H9 (cell line): Measurements from ENCODE around the gene LKAAEAR1. TPM values are rescaled to one million over a fixed set of nuclear protein-coding genes. Genes with fewer than 3 reads are reported as not detected.

Source experiments
- DNase-seq: peaks from one replicate; pipeline ENCODE4 v3.0.0-alpha.2; 2017
- H2AFZ ChIP-seq: one replicate; pipeline ENCODE4 v1.6.1; 2013; ENCODE audit warnings: mild to moderate bottlenecking, low read length, control low read depth, moderate library complexity
- H2AK5ac ChIP-seq: 2 replicates; pipeline ENCODE4 v1.6.1; 2013; ENCODE audit warnings: low read length, control low read depth, mixed read lengths; ENCODE audit not compliant: insufficient read length
- H2BK120ac ChIP-seq: one replicate; pipeline ENCODE4 v1.6.1; 2013; ENCODE audit warnings: low read depth, mild to moderate bottlenecking, low read length, control low read depth, inconsistent platforms; ENCODE audit not compliant: poor library complexity, severe bottlenecking
- H2BK12ac ChIP-seq: 2 replicates; pipeline ENCODE4 v1.6.1; 2013; ENCODE audit warnings: low read length, control low read depth, mixed read lengths, low read depth; ENCODE audit not compliant: insufficient read length
- H2BK15ac ChIP-seq: 2 replicates; pipeline ENCODE4 v1.6.1; 2013; ENCODE audit warnings: low read depth, low read length, control low read depth
- H2BK20ac ChIP-seq: one replicate; pipeline ENCODE4 v1.6.1; 2013; ENCODE audit warnings: low read depth, mild to moderate bottlenecking, low read length, control low read depth, inconsistent platforms; ENCODE audit not compliant: poor library complexity, severe bottlenecking
- H2BK5ac ChIP-seq: 2 replicates; pipeline ENCODE4 v1.6.1; 2013; ENCODE audit warnings: low read length, control low read depth, mixed read lengths; ENCODE audit not compliant: insufficient read length
- H3K14ac ChIP-seq: 2 replicates; pipeline ENCODE4 v1.6.1; 2013; ENCODE audit warnings: low read length, control low read depth; ENCODE audit not compliant: insufficient read depth
- H3K18ac ChIP-seq: 2 replicates; pipeline ENCODE4 v1.6.1; 2013; ENCODE audit warnings: low read depth, mild to moderate bottlenecking, mixed read lengths, low read length, control low read depth; ENCODE audit not compliant: insufficient read length
- H3K23ac ChIP-seq: 2 replicates; pipeline ENCODE4 v1.6.1; 2013; ENCODE audit warnings: low read length, control low read depth, mixed read lengths, low read depth; ENCODE audit not compliant: insufficient read length
- H3K23me2 ChIP-seq: 2 replicates; pipeline ENCODE4 v1.6.1; 2013; ENCODE audit warnings: low read depth, mild to moderate bottlenecking, mixed read lengths, low read length, control low read depth; ENCODE audit not compliant: insufficient read length, poor library complexity, severe bottlenecking
- H3K27ac ChIP-seq: 2 replicates; pipeline ENCODE4 v1.5.1; 2013; ENCODE audit warnings: low read length, control low read depth, mixed read lengths, low read depth; ENCODE audit not compliant: insufficient read length
- H3K27me3 ChIP-seq: 2 replicates; pipeline ENCODE4 v1.6.1; 2013; ENCODE audit warnings: low read length, control low read depth, inconsistent platforms; ENCODE audit not compliant: insufficient read depth
- H3K4ac ChIP-seq: 2 replicates; pipeline ENCODE4 v1.6.1; 2013; ENCODE audit warnings: low read depth, mild to moderate bottlenecking, control low read depth, inconsistent platforms, low read length, moderate library complexity
- H3K4me1 ChIP-seq: 2 replicates; pipeline ENCODE4 v1.6.1; 2013; ENCODE audit warnings: low read length, control low read depth, inconsistent platforms; ENCODE audit not compliant: insufficient read depth
- H3K4me2 ChIP-seq: 2 replicates; pipeline ENCODE4 v1.6.1; 2013; ENCODE audit warnings: low read length, control low read depth, mixed read lengths; ENCODE audit not compliant: insufficient read length, insufficient read depth
- H3K56ac ChIP-seq: 2 replicates; pipeline ENCODE4 v1.6.1; 2013; ENCODE audit warnings: low read depth, mild to moderate bottlenecking, mixed read lengths, low read length, control low read depth; ENCODE audit not compliant: insufficient read length
- H3K79me1 ChIP-seq: 2 replicates; pipeline ENCODE4 v1.6.1; 2013; ENCODE audit warnings: low read depth, mild to moderate bottlenecking, moderate library complexity, low read length, control low read depth, inconsistent platforms; ENCODE audit not compliant: insufficient read depth, poor library complexity, severe bottlenecking
- H3K79me2 ChIP-seq: 2 replicates; pipeline ENCODE4 v1.6.1; 2013; ENCODE audit warnings: low read length, control low read depth, inconsistent platforms; ENCODE audit not compliant: insufficient read depth
- H3K9ac ChIP-seq: 2 replicates; pipeline ENCODE4 v1.6.1; 2013; ENCODE audit warnings: low read length, control low read depth, mixed read lengths; ENCODE audit not compliant: insufficient read length; ENCODE audit errors: extremely low read depth
- H3K9me3 ChIP-seq: one replicate; pipeline ENCODE4 v1.6.1; 2013; ENCODE audit warnings: low read depth, low read length, inconsistent platforms; ENCODE audit not compliant: control insufficient read depth
- H3T11ph ChIP-seq: one replicate; pipeline ENCODE4 v1.6.1; 2013; ENCODE audit warnings: mild to moderate bottlenecking, low read length, control low read depth, inconsistent platforms
- H4K20me1 ChIP-seq: one replicate; pipeline ENCODE4 v1.6.1; 2013; ENCODE audit not compliant: control insufficient read depth, insufficient read length, insufficient read depth
- H4K5ac ChIP-seq: 2 replicates; pipeline ENCODE4 v1.6.1; 2013; ENCODE audit warnings: low read depth, mild to moderate bottlenecking, mixed read lengths, low read length, control low read depth; ENCODE audit not compliant: insufficient read length
- H4K8ac ChIP-seq: replicated peaks from 2 replicates; pipeline ENCODE4 v1.6.1; 2013; ENCODE audit warnings: low read length, control low read depth, mixed read lengths, low read depth; ENCODE audit not compliant: insufficient read length
- H4K91ac ChIP-seq: 2 replicates; pipeline ENCODE4 v1.6.1; 2013; ENCODE audit warnings: low read depth, mild to moderate bottlenecking, moderate library complexity, mixed read lengths, low read length, control low read depth; ENCODE audit not compliant: insufficient read length
- H3K27ac Mint-ChIP-seq, 3 experiments: 2 replicates in 2 of 3; 3 replicates in 1 of 3; pipeline ENCODE4 v1.8.0; 2020 to 2021; ENCODE audit warnings: mixed read lengths in 3 of 3, mild to moderate bottlenecking in 1 of 3, moderate library complexity in 1 of 3
- H3K27me3 Mint-ChIP-seq: 2 replicates; pipeline ENCODE4 v1.8.0; 2021; ENCODE audit warnings: low read depth, mild to moderate bottlenecking, moderate library complexity, mixed read lengths
- H3K36me3 Mint-ChIP-seq, 3 experiments: 2 replicates in 2 of 3; 3 replicates in 1 of 3; pipeline ENCODE4 v1.8.0; 2020 to 2021; ENCODE audit warnings: low read depth in 3 of 3, mixed read lengths in 3 of 3; ENCODE audit not compliant: insufficient read depth in 1 of 3
- H3K4me1 Mint-ChIP-seq, 2 experiments: 2 replicates each; pipeline ENCODE4 v1.8.0; 2020; ENCODE audit warnings: mixed read lengths in 2 of 2
- H3K4me3 Mint-ChIP-seq, 2 experiments: 2 replicates in 1 of 2; 3 replicates in 1 of 2; pipeline ENCODE4 v1.8.0; 2020 to 2021; ENCODE audit warnings: mild to moderate bottlenecking in 2 of 2, mixed read lengths in 2 of 2, moderate library complexity in 1 of 2
- H3K9me3 Mint-ChIP-seq, 2 experiments: 2 replicates in 1 of 2; 3 replicates in 1 of 2; pipeline ENCODE4 v1.8.0; 2020; ENCODE audit warnings: mild to moderate bottlenecking in 2 of 2, mixed read lengths in 2 of 2, moderate library complexity in 1 of 2
- CTCF ChIP-seq: fragments of 200-600 bp; sonication (generic); conservative IDR thresholded peaks from 3 replicates; pipeline ENCODE4 v1.8.0; 2021; ENCODE audit warnings: antibody characterized with exemption, mild to moderate bottlenecking
- WGBS: extraction: QIAGEN DNeasy Blood & Tissue Kit; methylation state at CpG from one replicate; pipeline ENCODE4 v1.1.7; 2013; ENCODE audit warnings: missing lambda C conversion rate, low lambda C conversion rate, mixed read lengths; ENCODE audit not compliant: insufficient read length; ENCODE audit errors: extremely low coverage; 5-methylcytosine and 5-hydroxymethylcytosine counted together
- total RNA-seq: library from RNA; stranded (reverse); gene quantifications from 2 replicates; pipeline ENCODE4 v1.2.1, GENCODE V29; 2021

Gene LKAAEAR1
- total RNA-seq, 1 experiment from 2014 or later, result 0.39 TPM

GRCh38 chr20:64039293-64040160, 44.7 kb downstream of the LKAAEAR1 start:
- Mint-ChIP-seq H3K4me1 (peaks cover 25 to 27% of the 10 kb centered on the region in 2 experiments), H3K4me3 (peak overlapping the region; percentile 57 to 79), H3K9me3 (peaks cover 0 to 2% of the 10 kb centered on the region in 2 experiments; a peak in 2 of 5 replicates), H3K27ac (no peak overlapping the region), H3K36me3 (peaks cover 0 to 3% (median 1%) of the 10 kb centered on the region in 3 experiments; a peak in 4 of 7 replicates), H3K27me3 (peaks cover 55% of the 10 kb centered on the region)
- H3K23me2 ChIP-seq, result peaks cover 14% of the 10 kb centered on the region
- no peak overlapping the region for H3K18ac ChIP-seq
- peak overlapping the region; percentile 32 for H3K4me2 ChIP-seq
- no peak overlapping the region for H2AK5ac ChIP-seq
- no peak overlapping the region for H2BK12ac ChIP-seq
- no peak; the same call in 2 of the 3 replicates for TF ChIP-seq CTCF
- H4K20me1 ChIP-seq, result no peaks in the 10 kb centered on the region
- H3K14ac ChIP-seq, result no peak overlapping the region; the same call in 1 of the 2 replicates
- H3K23ac ChIP-seq, result no peak overlapping the region
- H3K79me2 ChIP-seq, result no peaks in the 10 kb centered on the region
- no peak overlapping the region for H2BK15ac ChIP-seq
- H3K9me3 ChIP-seq, result no peaks in the 10 kb centered on the region
- H4K91ac ChIP-seq, result no peak overlapping the region
- no peak overlapping the region for H4K5ac ChIP-seq
- no peak overlapping the region for H3K9ac ChIP-seq
- WGBS, result no CpG with 5 or more reads among the region's 17 CpGs
- H3K27ac ChIP-seq, result no peak overlapping the region
- H3K4me1 ChIP-seq, result peaks cover 5% of the 10 kb centered on the region
- peaks cover 13% of the 10 kb centered on the region; the same call in 1 of the 2 replicates for H3K27me3 ChIP-seq
- no peaks in the 10 kb centered on the region for H3K79me1 ChIP-seq
- no peak overlapping the region for H4K8ac ChIP-seq
- no peak overlapping the region for H3K4ac ChIP-seq
- H2AFZ ChIP-seq, result no peak overlapping the region
- H3K56ac ChIP-seq, result no peak overlapping the region
- no peak overlapping the region for H2BK120ac ChIP-seq
- no peak for DNase-seq
- no peak overlapping the region for H3T11ph ChIP-seq
- H2BK5ac ChIP-seq, result no peak overlapping the region
- H2BK20ac ChIP-seq, result no peak overlapping the region
